ENCODE measurements around the gene ARF1. TPM values are rescaled to one million over a fixed set of nuclear protein-coding genes. Genes with fewer than 3 reads are reported as not detected.

ARF1 gene
- total RNA-seq, 1 donor: 339 TPM

GRCh38 chr1:228104526-228105269 is 22.2 kb downstream of the ARF1 start:
- no peak for TF ChIP-seq CTCF (IDR thresholded peaks at IDR 0.05; ENCODE audit: insufficient read depth, low read depth, low read length)
- no peak for DNase-seq (ENCODE audit: low read depth)
- H3K4me3 ChIP-seq (ENCODE audit: low read depth, low read length): no peak overlapping the region

- no peak for DNase-seq (ENCODE audit: low read depth)
- TF ChIP-seq CTCF (IDR thresholded peaks at IDR 0.05; ENCODE audit: insufficient read depth, low read depth, low read length): no peak
- no peak overlapping the region for H3K4me3 ChIP-seq (ENCODE audit: low read depth, low read length)
These were observed 22.9 kb downstream of the ARF1 start for GRCh38 chr1:228105270-228105995.

GRCh38 chr1:228105996-228106799 is 23.7 kb downstream of the ARF1 start:
- DNase-seq (ENCODE audit: low read depth): no peak
- no peak for TF ChIP-seq CTCF (IDR thresholded peaks at IDR 0.05; ENCODE audit: insufficient read depth, low read depth, low read length)
- no peak overlapping the region for H3K4me3 ChIP-seq (ENCODE audit: low read depth, low read length)

GRCh38 chr1:228106800-228107054 is 24.2 kb downstream of the ARF1 start:
- DNase-seq (ENCODE audit: low read depth): no peak
- TF ChIP-seq CTCF (IDR thresholded peaks at IDR 0.05; ENCODE audit: insufficient read depth, low read depth, low read length): no peak
- no peak overlapping the region for H3K4me3 ChIP-seq (ENCODE audit: low read depth, low read length)

GRCh38 chr1:228107636-228108035 is 25.1 kb downstream of the ARF1 start:
- H3K4me3 ChIP-seq (ENCODE audit: low read depth, low read length): no peak overlapping the region
- TF ChIP-seq CTCF (IDR thresholded peaks at IDR 0.05; ENCODE audit: insufficient read depth, low read depth, low read length): no peak
- no peak for DNase-seq (ENCODE audit: low read depth)

- TF ChIP-seq CTCF (IDR thresholded peaks at IDR 0.05; ENCODE audit: insufficient read depth, low read depth, low read length): no peak
- no peak for DNase-seq (ENCODE audit: low read depth)
- H3K4me3 ChIP-seq (ENCODE audit: low read depth, low read length): peak overlapping the region; percentile 98
These were observed 25.7 kb downstream of the ARF1 start for GRCh38 chr1:228108055-228108690.
